HCT116 (cell line): ENCODE data around the gene TMF1.

ENCODE experiments used
- ELF1 ChIP-seq: IDR thresholded peaks from 2 replicates; pipeline ENCODE4 v1.6.1; 2012; ENCODE audit warnings: low read depth, borderline replicate concordance
- EZH2 ChIP-seq: fragments of 200-600 bp; sonication (generic); IDR thresholded peaks from 2 replicates; pipeline ENCODE4 v1.6.1; 2017; ENCODE audit warnings: antibody characterized with exemption, mixed run types
- EZH2phosphoT487 ChIP-seq: fragments of 200-600 bp; IDR thresholded peaks from 2 replicates; pipeline ENCODE4 v1.6.1; 2018; ENCODE audit warnings: antibody characterized with exemption, borderline replicate concordance
- POLR2A ChIP-seq: IDR thresholded peaks from 2 replicates; pipeline ENCODE4 v1.7.0; 2011; ENCODE audit warnings: borderline replicate concordance; ENCODE audit not compliant: insufficient read depth, insufficient read length; ENCODE audit errors: extremely low read depth
- ZNF274 ChIP-seq: fragments of 200-500 bp; sonication (Bioruptor generic); IDR thresholded peaks from 2 replicates; pipeline ENCODE4 v1.6.1; 2014; ENCODE audit warnings: mild to moderate bottlenecking, low read depth, low read length, inconsistent platforms
- TF ChIP-seq, protein P1 (sequence below): IDR thresholded peaks from 2 replicates; pipeline ENCODE4 v1.6.1; 2012
- TF ChIP-seq, protein P2 (sequence below), 3 experiments: fragments of 200-600 bp in 1 of 3; sonication (generic) in 1 of 3; IDR thresholded peaks in 2 of 3; conservative IDR thresholded peaks in 1 of 3; 2 replicates each; pipeline ENCODE4 v1.5.1; 2012 to 2017; ENCODE audit warnings: low read depth in 2 of 3, low read length in 2 of 3, antibody characterized with exemption in 1 of 3, borderline replicate concordance in 1 of 3, control low read depth in 1 of 3, mild to moderate bottlenecking in 1 of 3, mixed read lengths in 1 of 3, mixed run types in 1 of 3, moderate library complexity in 1 of 3; ENCODE audit not compliant: insufficient read depth in 1 of 3
- TF ChIP-seq, protein P3 (sequence below): IDR thresholded peaks from 2 replicates; pipeline ENCODE4 v1.6.1; 2012; ENCODE audit warnings: low read depth
- TF ChIP-seq, protein P4 (sequence below): IDR thresholded peaks from 2 replicates; pipeline ENCODE4 v1.6.1; 2011; ENCODE audit warnings: mild to moderate bottlenecking, low read length, moderate library complexity; ENCODE audit not compliant: insufficient replicate concordance; ENCODE audit errors: extremely low read depth

DNA sequence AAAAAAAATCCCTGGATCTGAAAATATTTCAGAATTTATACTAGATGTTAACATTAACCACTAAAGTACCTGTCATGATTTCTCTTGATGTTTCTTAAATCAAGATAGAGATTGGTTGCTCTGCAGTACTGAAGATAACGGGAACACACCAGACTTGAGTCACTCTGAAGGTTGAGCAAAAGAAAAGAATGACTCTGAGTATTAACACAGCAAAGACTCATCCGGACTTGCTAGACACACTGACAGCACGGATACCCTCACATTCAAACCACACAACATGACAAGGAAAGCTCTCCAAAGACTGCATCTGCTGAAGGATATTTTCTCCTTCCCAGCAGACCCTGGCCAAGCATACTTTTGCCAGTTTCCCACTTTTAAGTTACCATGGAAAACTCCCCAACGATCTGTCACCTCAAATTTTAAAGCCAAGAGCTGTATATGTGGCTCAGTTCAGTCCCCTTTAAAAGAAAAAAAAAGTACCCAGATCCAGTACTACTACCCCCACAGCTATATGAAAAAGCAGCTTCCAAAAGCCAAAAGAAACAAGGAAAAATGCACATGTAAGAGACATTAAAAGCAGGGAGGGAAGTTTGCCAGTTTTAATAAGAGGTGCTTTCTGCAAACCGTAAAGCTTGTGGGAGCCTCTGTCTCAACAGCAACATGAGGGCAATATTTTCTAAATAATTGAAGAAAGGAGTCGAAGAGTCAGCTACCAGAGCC, 46.9 kb downstream of the TMF1 start:
- TF ChIP-seq POLR2A (no peak), ZNF274 (no peak), ELF1 (no peak), EZH2 (no peak), EZH2phosphoT487 (no peak)
- TF ChIP-seq, protein P1, sequence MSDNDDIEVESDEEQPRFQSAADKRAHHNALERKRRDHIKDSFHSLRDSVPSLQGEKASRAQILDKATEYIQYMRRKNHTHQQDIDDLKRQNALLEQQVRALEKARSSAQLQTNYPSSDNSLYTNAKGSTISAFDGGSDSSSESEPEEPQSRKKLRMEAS: no peak
- TF ChIP-seq, protein P2, sequence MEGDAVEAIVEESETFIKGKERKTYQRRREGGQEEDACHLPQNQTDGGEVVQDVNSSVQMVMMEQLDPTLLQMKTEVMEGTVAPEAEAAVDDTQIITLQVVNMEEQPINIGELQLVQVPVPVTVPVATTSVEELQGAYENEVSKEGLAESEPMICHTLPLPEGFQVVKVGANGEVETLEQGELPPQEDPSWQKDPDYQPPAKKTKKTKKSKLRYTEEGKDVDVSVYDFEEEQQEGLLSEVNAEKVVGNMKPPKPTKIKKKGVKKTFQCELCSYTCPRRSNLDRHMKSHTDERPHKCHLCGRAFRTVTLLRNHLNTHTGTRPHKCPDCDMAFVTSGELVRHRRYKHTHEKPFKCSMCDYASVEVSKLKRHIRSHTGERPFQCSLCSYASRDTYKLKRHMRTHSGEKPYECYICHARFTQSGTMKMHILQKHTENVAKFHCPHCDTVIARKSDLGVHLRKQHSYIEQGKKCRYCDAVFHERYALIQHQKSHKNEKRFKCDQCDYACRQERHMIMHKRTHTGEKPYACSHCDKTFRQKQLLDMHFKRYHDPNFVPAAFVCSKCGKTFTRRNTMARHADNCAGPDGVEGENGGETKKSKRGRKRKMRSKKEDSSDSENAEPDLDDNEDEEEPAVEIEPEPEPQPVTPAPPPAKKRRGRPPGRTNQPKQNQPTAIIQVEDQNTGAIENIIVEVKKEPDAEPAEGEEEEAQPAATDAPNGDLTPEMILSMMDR (IDR thresholded peaks at IDR 0.05 in 2 of 3, conservative IDR thresholded peaks at IDR 0.05 in 1 of 3; ENCODE audit: borderline replicate concordance in 1 of 3, insufficient read depth in 1 of 3, low read depth in 2 of 3, low read length in 2 of 3): no peak
- TF ChIP-seq, protein P3, sequence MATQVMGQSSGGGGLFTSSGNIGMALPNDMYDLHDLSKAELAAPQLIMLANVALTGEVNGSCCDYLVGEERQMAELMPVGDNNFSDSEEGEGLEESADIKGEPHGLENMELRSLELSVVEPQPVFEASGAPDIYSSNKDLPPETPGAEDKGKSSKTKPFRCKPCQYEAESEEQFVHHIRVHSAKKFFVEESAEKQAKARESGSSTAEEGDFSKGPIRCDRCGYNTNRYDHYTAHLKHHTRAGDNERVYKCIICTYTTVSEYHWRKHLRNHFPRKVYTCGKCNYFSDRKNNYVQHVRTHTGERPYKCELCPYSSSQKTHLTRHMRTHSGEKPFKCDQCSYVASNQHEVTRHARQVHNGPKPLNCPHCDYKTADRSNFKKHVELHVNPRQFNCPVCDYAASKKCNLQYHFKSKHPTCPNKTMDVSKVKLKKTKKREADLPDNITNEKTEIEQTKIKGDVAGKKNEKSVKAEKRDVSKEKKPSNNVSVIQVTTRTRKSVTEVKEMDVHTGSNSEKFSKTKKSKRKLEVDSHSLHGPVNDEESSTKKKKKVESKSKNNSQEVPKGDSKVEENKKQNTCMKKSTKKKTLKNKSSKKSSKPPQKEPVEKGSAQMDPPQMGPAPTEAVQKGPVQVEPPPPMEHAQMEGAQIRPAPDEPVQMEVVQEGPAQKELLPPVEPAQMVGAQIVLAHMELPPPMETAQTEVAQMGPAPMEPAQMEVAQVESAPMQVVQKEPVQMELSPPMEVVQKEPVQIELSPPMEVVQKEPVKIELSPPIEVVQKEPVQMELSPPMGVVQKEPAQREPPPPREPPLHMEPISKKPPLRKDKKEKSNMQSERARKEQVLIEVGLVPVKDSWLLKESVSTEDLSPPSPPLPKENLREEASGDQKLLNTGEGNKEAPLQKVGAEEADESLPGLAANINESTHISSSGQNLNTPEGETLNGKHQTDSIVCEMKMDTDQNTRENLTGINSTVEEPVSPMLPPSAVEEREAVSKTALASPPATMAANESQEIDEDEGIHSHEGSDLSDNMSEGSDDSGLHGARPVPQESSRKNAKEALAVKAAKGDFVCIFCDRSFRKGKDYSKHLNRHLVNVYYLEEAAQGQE: no peak
- TF ChIP-seq, protein P4, sequence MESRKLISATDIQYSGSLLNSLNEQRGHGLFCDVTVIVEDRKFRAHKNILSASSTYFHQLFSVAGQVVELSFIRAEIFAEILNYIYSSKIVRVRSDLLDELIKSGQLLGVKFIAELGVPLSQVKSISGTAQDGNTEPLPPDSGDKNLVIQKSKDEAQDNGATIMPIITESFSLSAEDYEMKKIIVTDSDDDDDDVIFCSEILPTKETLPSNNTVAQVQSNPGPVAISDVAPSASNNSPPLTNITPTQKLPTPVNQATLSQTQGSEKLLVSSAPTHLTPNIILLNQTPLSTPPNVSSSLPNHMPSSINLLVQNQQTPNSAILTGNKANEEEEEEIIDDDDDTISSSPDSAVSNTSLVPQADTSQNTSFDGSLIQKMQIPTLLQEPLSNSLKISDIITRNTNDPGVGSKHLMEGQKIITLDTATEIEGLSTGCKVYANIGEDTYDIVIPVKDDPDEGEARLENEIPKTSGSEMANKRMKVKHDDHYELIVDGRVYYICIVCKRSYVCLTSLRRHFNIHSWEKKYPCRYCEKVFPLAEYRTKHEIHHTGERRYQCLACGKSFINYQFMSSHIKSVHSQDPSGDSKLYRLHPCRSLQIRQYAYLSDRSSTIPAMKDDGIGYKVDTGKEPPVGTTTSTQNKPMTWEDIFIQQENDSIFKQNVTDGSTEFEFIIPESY: no peak
